Measurements from ENCODE around the gene MYO1D.
A peak's percentile ranks its signal among the peaks of the same experiment; 100 is the strongest.
"Not testable (repeated sequence)": the region's sequence is repeated elsewhere in the genome, so short reads cannot be mapped to it uniquely, and the experiment has no call there.

MYO1D gene

DNA sequence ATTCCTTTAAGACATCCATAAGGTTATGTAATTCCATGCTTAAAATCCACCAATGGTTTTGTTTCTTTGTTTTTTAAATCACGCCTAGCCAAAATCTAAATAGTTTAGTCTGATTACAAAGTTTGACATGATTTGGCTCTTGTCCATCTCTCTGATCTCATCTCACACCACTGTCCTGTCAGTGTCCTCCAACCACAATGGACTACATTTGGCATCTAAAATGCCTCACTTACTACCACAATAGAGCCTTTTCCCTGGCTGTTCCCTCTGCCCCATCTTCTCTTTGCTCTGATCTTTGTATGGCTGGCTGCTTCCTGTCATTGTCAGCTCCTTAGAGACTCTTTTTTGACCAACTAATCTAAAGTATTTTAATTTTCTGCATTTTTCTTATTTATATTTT, 157.2 kb downstream of the MYO1D start:
- DNase-seq = no peak

GRCh38 chr17:32714922-32715321, 162.0 kb downstream of the MYO1D start:
- not testable (repeated sequence) for DNase-seq

- DNase-seq = not testable (repeated sequence)
These were observed 162.7 kb downstream of the MYO1D start for GRCh38 chr17:32714206-32714605.

- no peak for DNase-seq
These were observed 163.8 kb downstream of the MYO1D start for GRCh38 chr17:32713081-32713480.

GRCh38 chr17:32709562-32709961, 167.4 kb downstream of the MYO1D start:
- DNase-seq = no peak

GRCh38 chr17:32701871-32702270, 175.1 kb downstream of the MYO1D start:
- no peak for DNase-seq

DNA sequence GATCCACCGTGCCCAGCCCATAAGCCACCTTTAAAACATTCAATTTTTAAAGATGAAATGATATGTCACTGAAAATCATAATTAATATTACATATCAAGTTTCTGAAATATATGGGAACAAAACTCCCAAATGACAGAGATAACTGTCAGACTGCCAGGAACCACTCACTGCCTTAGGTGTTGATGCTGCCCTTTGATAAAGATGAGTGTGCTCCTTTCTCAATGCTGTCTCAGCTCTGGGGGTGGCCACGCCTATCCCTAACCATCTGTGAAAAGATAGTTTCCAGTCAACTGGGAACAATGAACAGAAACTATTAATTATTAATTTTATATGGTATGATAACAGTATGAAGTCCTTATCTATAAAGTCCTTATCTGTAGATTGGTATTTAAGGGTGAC, 177.7 kb downstream of the MYO1D start:
- no peak for DNase-seq

GRCh38 chr17:32697728-32698625, 178.9 kb downstream of the MYO1D start:
- no peak for DNase-seq

DNA sequence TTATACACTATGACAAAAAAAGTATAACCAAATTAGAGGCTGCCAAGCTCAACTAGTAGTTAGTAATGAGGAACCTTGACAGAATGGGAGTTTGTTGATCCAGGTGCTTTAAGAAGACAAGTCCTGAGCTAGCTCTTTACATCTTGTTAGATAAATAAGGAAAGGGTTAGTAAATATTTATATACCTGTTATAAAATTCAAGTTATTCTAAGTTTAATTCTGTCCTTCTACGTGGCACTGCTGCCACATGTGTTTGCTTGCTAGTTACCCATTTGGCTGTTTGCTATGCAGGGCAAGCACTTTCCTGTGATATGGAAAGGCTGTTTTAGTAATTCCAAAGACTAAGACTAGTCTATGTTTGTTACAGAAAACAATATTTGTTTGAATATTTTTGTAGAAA, 180.5 kb downstream of the MYO1D start:
- DNase-seq = no peak

- DNase-seq = no peak
These were observed 181.1 kb downstream of the MYO1D start for GRCh38 chr17:32695864-32696263.

- DNase-seq = no peak
These were observed 183.6 kb downstream of the MYO1D start for GRCh38 chr17:32693194-32693897.

GRCh38 chr17:32692179-32692578, 184.7 kb downstream of the MYO1D start:
- DNase-seq = no peak

DNA sequence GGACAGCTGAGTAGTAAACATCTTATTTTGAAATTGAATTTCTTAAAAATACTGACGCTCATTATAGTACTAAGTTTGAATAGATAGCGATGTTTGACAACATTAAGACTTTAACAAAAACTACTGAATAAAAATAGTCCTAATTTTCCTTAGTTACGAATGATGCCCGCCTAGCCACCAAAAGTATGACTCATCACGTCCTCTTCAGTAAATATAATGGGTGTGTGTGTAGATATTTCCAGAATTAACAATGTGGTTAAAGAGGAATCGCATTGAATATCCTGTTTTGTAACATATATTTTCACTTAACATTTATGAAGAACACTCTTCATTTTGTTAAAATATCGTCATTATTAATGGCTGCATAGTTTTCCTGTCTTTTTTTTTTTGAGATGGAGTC, 187.6 kb downstream of the MYO1D start:
- DNase-seq = no peak

- DNase-seq = no peak
These were observed 188.7 kb downstream of the MYO1D start for GRCh38 chr17:32688221-32688620.

- no peak for DNase-seq
These were observed 192.6 kb downstream of the MYO1D start for GRCh38 chr17:32684087-32684958.

GRCh38 chr17:32673964-32674363, 203.0 kb downstream of the MYO1D start:
- DNase-seq = no peak

DNA sequence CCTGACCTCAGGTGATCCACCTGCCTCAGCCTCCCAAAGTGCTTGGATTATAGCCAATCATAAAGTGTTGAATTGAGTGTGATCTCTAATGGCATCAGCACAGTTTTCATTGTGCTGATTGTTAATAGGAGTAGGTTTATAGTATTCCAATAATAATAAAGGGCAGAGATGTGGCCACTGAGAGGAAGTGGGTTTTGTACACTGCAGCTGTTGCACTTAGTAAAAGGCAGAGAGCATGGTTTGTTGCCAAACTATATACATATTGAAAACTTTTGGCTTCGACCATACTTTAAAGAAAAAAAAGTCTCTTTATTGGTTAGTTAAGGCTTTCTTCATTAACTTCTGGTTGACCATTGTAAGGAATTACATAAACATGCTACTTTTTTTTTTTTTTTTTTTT, 204.2 kb downstream of the MYO1D start:
- no peak for DNase-seq

DNA sequence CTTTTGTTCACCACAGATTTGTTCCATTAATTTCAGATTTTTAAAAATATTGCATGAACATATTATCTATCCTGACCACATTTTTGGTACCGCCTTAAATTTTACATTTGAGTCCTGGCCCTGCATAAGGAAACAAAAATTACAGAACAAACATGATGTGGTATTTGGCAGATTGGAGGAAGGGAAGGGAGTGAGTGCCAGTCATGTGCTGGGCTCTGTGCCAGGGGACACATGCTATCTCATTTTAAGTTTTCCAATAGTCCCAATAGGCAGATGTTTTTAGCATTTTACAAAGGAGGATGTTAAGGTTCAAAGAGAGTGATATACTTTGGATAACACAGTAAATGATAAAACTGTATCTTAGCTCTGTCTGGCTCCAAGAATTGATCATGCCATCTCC, 205.0 kb downstream of the MYO1D start:
- peak; percentile 35 for DNase-seq

DNA sequence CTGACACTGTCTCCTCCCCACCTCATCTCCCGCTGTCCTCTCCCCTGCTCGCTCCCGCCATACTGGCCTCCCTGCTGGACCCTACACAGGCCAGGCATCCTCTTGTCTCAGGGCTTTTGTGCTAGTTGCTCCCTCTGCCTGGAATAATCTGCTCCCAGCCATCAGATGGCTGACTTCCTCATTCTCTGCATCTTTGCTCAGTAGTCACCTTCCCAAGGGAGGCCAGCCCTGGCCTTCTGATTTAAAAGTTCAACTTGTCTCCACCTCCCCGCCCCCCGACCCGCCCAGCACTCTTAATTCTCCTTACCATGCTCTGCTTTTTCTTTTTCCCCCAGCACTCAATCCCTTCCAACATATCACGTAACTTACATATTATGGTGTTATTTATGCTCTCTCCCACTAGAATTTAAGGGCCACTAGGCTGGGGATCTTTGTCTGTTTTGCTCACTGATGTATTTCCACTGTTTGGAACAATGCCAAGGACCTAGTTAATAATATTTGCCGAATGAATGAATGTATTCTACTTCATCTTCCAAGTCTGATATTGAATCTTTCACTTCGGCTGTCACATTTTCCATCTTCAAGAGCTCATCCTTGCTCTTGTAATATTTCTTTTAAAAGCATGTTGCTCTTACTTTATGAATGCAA, 211.9 kb downstream of the MYO1D start:
- DNase-seq = no peak

- DNase-seq = no peak
These were observed 216.4 kb downstream of the MYO1D start for GRCh38 chr17:32660496-32660985.

DNA sequence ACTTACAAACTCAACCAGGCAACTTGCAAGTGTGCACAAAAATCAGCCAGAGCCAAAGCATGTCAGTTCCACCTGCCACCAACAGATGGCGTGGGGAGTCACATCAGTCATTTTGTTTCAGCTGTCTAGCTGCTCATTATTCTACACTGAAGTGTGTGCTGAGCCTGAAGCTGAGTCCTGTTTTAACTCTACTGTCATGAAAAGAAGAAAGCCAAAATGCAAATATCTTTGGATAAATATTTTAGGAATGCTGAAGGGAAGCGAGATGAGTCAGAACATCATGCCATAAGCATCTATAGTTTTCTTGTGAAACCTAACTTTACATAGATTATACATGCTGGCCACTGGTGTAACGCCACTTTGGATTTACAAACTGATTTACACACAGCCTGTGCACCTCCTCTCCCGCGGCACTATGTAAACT, 217.5 kb downstream of the MYO1D start:
- peak; percentile 83 for DNase-seq
